T-helper 1 cell treated with Interleukin-12 subunit alpha and Interleukin-12 subunit beta and Interleukin-4 antibody, amounts not matched to agents 30 μg/mL and 1 μg/mL, for 36 hours (primary cell): ENCODE data around the gene CLTCL1.

Experiments
- H3K27ac Mint-ChIP-seq: one replicate; pipeline ENCODE4 v1.8.0; 2021; ENCODE audit warnings: mild to moderate bottlenecking, mixed read lengths
- H3K27me3 Mint-ChIP-seq: one replicate; pipeline ENCODE4 v1.8.0; 2021; ENCODE audit warnings: low read depth, mixed read lengths
- H3K36me3 Mint-ChIP-seq: one replicate; pipeline ENCODE4 v1.8.0; 2021; ENCODE audit warnings: low read depth, mixed read lengths
- H3K4me1 Mint-ChIP-seq: one replicate; pipeline ENCODE4 v1.8.0; 2021; ENCODE audit warnings: low read depth, mixed read lengths
- H3K4me3 Mint-ChIP-seq: one replicate; pipeline ENCODE4 v1.8.0; 2021; ENCODE audit warnings: mild to moderate bottlenecking, moderate library complexity, mixed read lengths
- H3K9me3 Mint-ChIP-seq: one replicate; pipeline ENCODE4 v1.8.0; 2021; ENCODE audit warnings: mixed read lengths

The CLTCL1 gene

DNA sequence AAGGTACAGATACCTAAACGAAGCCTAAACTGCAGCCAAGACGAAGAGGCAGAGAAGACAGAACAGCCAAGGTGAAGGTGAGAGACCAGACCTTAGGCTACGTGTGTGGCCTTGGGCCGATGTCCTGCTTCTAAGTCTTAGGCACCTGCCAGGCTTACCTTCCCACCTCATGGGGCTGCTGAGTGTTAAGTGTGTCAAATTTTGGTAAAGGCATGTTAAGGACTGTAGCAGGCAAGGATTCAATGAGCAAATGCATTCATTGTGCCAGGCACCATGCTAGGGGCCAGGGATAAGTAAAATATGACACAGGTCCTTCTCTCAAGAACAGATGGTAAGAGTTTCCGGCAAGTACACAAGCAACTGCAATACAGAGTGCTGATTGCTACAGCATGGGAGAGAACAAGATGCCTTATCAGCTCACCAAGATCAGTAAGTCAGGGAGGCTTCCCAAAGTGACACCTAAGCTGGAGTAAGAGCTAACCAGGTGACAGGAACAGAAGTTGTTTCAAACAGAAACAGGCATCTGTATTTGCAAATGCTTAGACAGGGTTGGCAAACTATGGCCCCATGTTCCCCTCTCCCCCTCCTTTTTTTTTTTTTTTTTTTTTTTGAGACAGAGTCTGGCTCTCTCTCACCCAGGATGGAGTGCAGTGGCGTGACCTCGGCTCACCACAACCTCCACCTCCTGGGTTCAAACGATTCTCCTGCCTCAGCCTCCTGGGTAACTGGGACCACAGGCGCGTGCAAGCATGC, 46.7 kb downstream of the CLTCL1 start:
- Mint-ChIP-seq H3K9me3 (no peaks in the 10 kb centered on the region), H3K27me3 (peaks cover 5% of the 10 kb centered on the region), H3K27ac (no peak overlapping the region), H3K4me3 (no peak overlapping the region), H3K4me1 (peaks cover 1% of the 10 kb centered on the region), H3K36me3 (no peaks in the 10 kb centered on the region)

DNA sequence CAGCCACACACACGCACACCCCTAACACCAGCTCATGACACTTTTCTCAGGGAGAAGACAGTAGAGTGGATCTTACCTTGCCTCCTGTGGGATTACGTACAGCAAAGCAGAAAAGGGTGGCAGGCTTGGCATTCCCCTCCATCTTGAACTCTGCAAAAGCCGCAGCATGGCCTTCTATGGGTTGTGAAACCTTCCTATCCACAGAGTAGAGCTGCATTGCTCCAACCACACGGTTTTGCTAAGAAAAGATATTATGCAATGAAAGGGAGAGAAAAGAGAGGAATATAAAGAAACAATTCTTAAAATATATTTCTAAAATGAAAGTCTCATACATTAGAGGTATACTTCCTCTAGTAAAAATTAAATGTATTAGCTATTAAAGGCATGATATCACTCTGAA, 48.8 kb downstream of the CLTCL1 start:
- Mint-ChIP-seq H3K36me3 (no peaks in the 10 kb centered on the region), H3K4me3 (no peak overlapping the region), H3K4me1 (peaks cover 1% of the 10 kb centered on the region), H3K9me3 (no peaks in the 10 kb centered on the region), H3K27me3 (peaks cover 5% of the 10 kb centered on the region), H3K27ac (no peak overlapping the region)

DNA sequence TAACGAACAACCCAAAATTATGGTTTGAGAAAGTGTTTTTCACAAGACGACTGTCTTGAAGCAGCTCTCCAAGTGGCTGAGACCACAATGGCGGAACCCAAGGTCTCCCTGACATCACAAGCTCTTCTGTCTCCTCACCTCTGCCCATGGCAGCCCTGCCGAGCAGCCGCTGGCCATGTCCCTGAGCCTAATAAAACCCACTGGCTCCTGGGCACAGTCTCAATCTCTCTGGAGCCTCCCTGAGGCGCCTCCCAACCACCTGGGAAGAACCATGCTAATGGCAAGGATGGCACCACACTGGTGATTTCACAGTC, 50.0 kb downstream of the CLTCL1 start:
- Mint-ChIP-seq H3K9me3 (no peaks in the 10 kb centered on the region), H3K36me3 (no peaks in the 10 kb centered on the region), H3K27ac (no peak overlapping the region)

DNA sequence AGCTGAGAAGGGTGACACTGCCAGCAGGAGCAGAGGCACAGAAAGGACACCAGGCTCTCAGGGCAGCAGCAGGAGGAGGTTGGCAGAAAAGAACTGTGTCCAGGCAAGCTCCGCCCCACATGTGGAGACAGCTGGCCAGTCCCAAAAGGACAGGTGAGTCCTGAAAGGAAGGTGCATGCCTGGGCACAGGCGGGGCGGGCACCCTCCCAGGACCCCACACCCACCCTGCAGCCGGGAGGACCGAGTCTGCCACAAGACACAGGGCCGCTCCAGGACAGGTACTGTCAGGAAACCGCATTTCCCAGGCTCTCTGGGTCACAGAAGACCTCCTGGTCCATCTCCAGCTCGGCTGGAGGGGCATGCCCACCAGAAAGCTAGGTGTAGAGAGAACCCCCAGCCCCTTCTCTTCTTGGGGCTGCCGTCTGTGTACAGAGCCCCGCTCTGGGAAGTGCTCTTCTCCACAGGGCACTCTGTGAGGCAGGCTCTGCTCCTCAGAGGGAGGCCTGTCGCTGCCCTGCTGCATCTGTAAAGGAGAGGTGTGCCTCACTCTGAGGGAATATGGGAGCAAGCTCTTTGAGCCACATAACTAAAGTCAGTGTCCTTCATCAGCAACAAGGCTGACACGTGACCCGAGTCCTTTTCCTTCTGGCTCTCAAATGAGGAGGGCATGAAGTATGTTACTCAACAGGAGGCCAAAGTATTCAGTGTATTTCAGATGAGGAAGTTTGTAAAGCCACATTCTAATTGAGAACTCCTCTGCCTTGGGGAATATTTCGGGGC, 50.5 kb downstream of the CLTCL1 start:
- Mint-ChIP-seq H3K27ac (no peak overlapping the region), H3K4me1 (peaks cover 1% of the 10 kb centered on the region), H3K4me3 (no peak overlapping the region), H3K9me3 (no peaks in the 10 kb centered on the region), H3K36me3 (no peaks in the 10 kb centered on the region), H3K27me3 (peaks cover 8% of the 10 kb centered on the region)

More for the DNA sequence above, 50.0 kb downstream of the CLTCL1 start:
- Mint-ChIP-seq H3K4me1 (peaks cover 1% of the 10 kb centered on the region), H3K4me3 (no peak overlapping the region), H3K27me3 (peaks cover 8% of the 10 kb centered on the region)

DNA sequence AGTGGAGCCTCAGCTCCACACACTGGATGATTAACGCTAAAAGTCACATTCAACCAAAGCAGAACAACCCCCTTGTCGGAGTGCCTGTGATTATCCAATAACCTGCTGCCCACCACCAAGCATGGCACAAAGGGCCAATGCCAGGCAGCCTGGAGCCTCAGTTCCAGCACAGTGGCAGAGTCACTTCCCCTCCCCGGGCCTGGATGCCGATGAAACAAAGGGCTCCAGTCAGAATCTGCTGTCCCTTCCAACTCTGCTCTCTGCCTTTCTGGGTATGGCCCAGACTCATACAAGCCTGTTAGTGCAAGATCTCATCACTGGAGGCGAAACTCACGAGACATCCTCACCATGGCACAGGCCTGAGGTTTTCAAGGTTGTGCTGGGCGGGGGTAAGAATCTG, 52.1 kb downstream of the CLTCL1 start:
- H3K27ac Mint-ChIP-seq = no peak overlapping the region
- no peaks in the 10 kb centered on the region for H3K36me3 Mint-ChIP-seq
- H3K9me3 Mint-ChIP-seq = no peaks in the 10 kb centered on the region
- H3K4me1 Mint-ChIP-seq = no peaks in the 10 kb centered on the region
- H3K27me3 Mint-ChIP-seq = peaks cover 16% of the 10 kb centered on the region
- no peak overlapping the region for H3K4me3 Mint-ChIP-seq

DNA sequence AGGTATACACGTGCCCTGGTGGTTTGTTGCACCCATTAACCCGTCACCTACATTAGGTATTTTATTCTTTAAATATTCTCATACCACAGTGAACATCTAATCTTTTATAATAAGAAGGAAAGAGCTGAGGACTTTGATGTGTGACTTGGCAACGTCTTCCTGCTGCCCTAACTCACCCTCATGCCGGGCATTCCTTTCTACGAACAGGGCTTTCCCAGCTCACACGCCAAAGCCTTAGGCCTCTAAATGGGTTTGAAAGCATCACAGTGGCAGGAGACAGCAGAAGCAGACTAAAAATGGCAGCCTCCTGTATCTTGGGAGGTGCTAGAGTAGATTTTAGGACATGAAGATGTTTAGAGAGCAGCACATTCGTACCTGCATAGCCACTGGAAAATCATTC, 52.6 kb downstream of the CLTCL1 start:
- no peaks in the 10 kb centered on the region for H3K4me1 Mint-ChIP-seq
- H3K36me3 Mint-ChIP-seq = no peaks in the 10 kb centered on the region
- peaks cover 16% of the 10 kb centered on the region for H3K27me3 Mint-ChIP-seq
- no peak overlapping the region for H3K4me3 Mint-ChIP-seq
- no peaks in the 10 kb centered on the region for H3K9me3 Mint-ChIP-seq
- no peak overlapping the region for H3K27ac Mint-ChIP-seq

DNA sequence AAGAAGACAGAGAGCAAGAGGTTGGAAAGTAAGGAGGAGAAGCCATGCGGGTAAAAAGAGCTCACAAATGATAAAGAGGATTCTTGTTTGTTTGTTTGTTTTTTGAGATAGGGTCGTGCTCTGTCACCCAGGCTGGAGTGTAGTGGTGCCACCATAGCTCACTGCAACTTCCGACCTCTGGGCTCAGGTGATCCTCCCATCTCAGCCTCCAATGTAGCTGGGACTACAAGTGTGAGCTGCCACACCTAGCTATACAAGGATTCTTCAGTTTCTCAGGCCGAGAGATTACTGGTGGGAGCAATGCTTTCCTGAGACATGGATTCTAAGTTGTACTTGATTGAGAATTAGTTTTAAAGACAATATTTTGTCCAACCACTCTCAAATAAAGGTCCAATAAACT, 55.6 kb downstream of the CLTCL1 start:
- peaks cover 28% of the 10 kb centered on the region for H3K27me3 Mint-ChIP-seq
- no peaks in the 10 kb centered on the region for H3K4me1 Mint-ChIP-seq
- H3K27ac Mint-ChIP-seq = no peak overlapping the region
- no peak overlapping the region for H3K4me3 Mint-ChIP-seq
- no peaks in the 10 kb centered on the region for H3K9me3 Mint-ChIP-seq
- no peaks in the 10 kb centered on the region for H3K36me3 Mint-ChIP-seq

DNA sequence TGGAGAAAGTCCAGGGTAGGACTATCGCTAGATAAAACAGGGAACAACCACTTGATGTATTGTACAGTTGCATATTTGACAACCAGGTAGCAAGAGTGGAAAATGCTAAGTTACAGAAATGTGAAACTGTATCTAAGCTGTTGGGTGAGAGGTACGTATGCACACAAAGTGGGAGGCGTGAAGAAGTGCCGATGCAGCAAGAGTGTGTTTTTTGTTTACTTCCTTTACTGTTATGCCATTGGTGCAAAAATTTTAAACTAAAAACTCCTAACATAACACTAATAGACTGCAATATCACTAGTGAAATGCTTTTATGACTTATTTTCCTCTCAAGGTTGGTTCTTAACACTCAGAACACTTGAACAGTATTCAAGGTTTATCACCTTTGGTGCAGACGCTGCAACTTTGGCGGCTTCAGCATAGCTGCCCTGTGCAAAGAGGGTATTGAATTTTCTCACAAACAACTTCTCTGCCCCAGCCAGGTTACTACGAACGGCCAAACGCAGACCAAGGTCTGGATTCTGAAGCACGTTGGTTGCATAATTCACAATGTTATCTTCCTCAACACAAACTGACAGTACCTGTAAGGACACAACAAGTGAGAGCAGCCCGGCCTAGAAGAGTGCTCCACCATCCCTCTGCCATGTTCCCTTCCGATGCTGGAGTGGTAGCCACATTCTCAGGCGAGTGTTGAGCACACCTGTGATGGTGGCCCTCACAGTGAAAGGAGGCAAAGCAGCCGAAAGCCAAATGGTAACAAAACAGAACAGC, 57.2 kb downstream of the CLTCL1 start:
- H3K36me3 Mint-ChIP-seq = no peaks in the 10 kb centered on the region
- H3K9me3 Mint-ChIP-seq = no peaks in the 10 kb centered on the region
- H3K27ac Mint-ChIP-seq = no peak overlapping the region
- H3K4me3 Mint-ChIP-seq = no peak overlapping the region
- H3K4me1 Mint-ChIP-seq = no peaks in the 10 kb centered on the region
- peaks cover 28% of the 10 kb centered on the region for H3K27me3 Mint-ChIP-seq

DNA sequence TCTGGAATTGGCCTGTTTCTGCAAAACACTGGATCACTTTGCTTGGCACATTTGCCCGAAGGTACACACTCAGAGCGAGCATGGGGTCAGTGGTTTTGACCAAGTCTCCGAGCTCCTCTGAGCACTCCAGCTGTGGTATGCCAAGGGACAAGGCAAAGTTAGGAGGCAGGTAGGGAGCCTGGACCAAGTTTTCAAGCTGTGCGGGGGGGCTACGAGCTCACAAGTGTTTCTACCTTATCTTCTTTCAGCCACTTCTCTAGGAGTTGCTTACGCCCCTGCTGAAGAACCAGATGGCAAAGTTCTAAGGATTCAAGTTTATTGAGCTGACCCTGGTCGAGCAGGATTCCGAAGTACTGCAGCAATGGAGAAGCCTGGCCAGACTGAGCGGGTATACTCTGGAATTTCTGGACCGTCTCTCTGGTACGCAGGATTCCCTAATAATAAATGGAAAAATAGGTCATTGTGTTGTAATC, 58.3 kb downstream of the CLTCL1 start:
- no peaks in the 10 kb centered on the region for H3K9me3 Mint-ChIP-seq
- no peaks in the 10 kb centered on the region for H3K36me3 Mint-ChIP-seq
- no peak overlapping the region for H3K27ac Mint-ChIP-seq
- peaks cover 28% of the 10 kb centered on the region for H3K27me3 Mint-ChIP-seq
- no peak overlapping the region for H3K4me3 Mint-ChIP-seq
- no peaks in the 10 kb centered on the region for H3K4me1 Mint-ChIP-seq

DNA sequence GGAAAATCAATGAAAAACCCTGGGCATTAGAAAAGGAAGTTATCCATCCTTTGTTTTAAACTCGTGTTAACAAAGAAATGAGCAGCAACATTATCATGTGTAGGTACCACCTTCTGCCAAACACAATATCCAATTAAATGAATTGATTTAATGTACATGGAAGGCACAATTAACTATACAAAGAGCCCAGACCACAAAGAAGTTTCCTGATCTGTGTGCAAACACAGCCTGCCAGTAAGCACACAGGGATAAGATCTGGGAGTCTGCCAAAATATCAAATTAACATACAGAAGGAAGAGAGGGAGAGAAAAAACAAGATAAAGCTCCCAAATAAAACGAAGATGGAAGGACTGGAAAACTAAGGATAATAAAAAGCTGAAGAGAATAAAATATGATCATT, 58.9 kb downstream of the CLTCL1 start:
- no peak overlapping the region for H3K4me3 Mint-ChIP-seq
- no peaks in the 10 kb centered on the region for H3K4me1 Mint-ChIP-seq
- H3K27ac Mint-ChIP-seq = no peak overlapping the region
- no peaks in the 10 kb centered on the region for H3K36me3 Mint-ChIP-seq
- H3K9me3 Mint-ChIP-seq = no peaks in the 10 kb centered on the region
- H3K27me3 Mint-ChIP-seq = peaks cover 28% of the 10 kb centered on the region

DNA sequence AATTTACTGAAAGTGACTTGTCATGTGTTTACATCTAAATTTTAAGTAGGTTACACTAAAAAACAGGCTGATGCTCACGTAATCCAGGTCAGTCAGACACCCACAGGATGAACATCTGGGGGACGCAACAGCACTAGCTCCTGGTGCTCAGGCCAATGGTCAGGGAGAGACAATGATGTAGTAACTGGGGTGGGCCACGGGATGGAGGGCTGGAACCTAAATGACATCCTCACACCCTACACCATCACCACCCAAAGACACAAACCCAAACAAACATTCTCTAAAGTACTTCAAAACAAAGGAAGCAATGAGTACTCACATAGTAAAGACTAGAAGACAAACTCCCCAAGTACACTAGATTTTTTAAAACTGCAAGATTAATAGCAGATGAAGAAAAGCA, 59.5 kb downstream of the CLTCL1 start:
- H3K4me3 Mint-ChIP-seq = no peak overlapping the region
- H3K36me3 Mint-ChIP-seq = no peaks in the 10 kb centered on the region
- no peaks in the 10 kb centered on the region for H3K4me1 Mint-ChIP-seq
- H3K27ac Mint-ChIP-seq = no peak overlapping the region
- peaks cover 22% of the 10 kb centered on the region for H3K27me3 Mint-ChIP-seq
- no peaks in the 10 kb centered on the region for H3K9me3 Mint-ChIP-seq

DNA sequence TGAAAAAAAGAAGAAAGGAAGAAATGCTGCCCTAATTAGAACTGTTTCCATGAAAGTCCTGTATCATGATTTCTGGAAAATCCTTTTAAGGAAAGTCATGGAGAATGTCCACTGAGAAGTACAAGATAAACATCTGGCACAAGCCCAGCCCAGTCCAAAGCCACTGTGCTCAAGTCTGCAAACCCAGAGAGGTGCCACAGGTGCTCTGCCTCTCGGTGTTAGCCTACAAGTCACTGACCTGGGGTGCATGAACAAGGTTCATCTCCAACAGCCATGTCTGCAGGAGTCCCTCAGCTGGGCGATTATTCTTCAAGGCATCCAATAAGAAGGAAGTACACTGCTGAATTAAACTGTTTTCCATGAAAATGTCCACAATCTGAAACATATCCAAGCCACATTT, 61.9 kb downstream of the CLTCL1 start:
- H3K27me3 Mint-ChIP-seq = peaks cover 12% of the 10 kb centered on the region
- no peaks in the 10 kb centered on the region for H3K9me3 Mint-ChIP-seq

DNA sequence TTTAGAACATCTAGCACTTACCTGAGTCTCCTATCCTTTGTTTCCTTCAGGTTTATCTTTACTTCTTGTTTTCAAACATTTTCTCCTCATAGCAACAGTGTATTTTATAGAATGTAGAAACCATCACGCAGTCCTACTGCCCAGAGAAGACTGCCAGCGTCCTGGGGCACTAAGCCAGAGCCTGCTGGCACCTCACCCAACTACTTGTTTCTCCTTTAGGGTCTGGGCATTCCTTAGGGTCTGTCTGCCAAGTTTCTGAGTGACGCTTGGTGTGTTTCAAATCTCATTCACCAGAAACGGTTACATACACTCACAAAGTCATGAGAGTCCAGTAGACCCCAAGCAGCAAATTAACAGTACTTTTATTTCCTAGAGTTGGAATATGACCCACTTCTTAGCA, 63.3 kb downstream of the CLTCL1 start:
- no peak overlapping the region for H3K27ac Mint-ChIP-seq
- no peaks in the 10 kb centered on the region for H3K36me3 Mint-ChIP-seq
- no peaks in the 10 kb centered on the region for H3K9me3 Mint-ChIP-seq
- no peaks in the 10 kb centered on the region for H3K4me1 Mint-ChIP-seq
- H3K4me3 Mint-ChIP-seq = no peak overlapping the region
- H3K27me3 Mint-ChIP-seq = peaks cover 12% of the 10 kb centered on the region

More for the DNA sequence above, 61.9 kb downstream of the CLTCL1 start:
- Mint-ChIP-seq H3K4me3 (no peak overlapping the region), H3K4me1 (no peaks in the 10 kb centered on the region), H3K27ac (no peak overlapping the region), H3K36me3 (no peaks in the 10 kb centered on the region)

DNA sequence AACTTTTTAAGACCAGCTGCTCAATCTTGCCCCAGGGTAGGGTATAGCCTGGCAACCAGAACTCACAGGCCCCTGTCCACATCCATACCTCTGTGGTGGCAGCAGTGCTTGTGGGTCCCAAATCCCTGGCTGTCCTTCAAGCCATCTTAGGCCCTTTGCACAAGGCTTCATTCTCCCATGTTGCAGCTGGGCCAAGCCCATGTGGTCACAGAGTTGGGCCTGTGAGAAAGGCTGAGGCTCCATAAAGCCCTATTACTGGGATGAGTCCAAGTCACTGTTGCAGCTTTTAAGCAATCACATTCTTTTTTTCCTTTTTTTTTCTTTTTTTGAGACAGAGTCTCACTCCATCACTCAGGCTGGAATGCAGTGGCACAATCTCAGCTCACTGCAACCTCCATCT, 65.1 kb downstream of the CLTCL1 start:
- Mint-ChIP-seq H3K9me3 (no peaks in the 10 kb centered on the region), H3K36me3 (no peaks in the 10 kb centered on the region), H3K4me1 (no peaks in the 10 kb centered on the region), H3K27ac (no peak overlapping the region), H3K27me3 (no peaks in the 10 kb centered on the region), H3K4me3 (no peak overlapping the region)

DNA sequence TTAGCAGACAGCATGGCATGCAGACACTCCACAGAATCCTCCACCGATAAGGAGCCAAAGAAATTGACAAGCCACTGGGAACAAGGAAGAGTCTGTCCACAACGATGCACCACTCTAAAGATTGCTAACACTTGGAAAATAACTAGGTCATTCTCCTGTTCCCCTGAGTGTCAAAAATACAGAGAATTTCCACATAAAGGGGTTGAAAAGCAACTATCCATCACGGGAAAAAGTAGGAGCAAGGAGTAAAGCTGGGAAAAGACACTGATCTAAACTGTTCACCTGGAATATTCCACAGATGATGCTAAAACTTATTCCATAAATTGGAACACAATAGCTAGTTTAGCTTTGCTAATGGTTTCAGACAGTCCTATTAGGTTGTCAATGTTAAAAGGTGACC, 66.0 kb downstream of the CLTCL1 start:
- Mint-ChIP-seq H3K36me3 (no peaks in the 10 kb centered on the region), H3K27ac (no peak overlapping the region), H3K4me3 (no peak overlapping the region), H3K9me3 (no peaks in the 10 kb centered on the region), H3K4me1 (no peaks in the 10 kb centered on the region), H3K27me3 (no peaks in the 10 kb centered on the region)
